Breast epithelium (tissue), 3 donors: ENCODE measurements around the gene BCCIP.

ENCODE experiments used
- POLR2A ChIP-seq: fragments of 450-650 bp; IDR thresholded peaks from one replicate; pipeline ENCODE4 v1.6.1; 2016; ENCODE audit warnings: antibody characterized with exemption, mild to moderate bottlenecking, moderate library complexity
- POLR2AphosphoS5 ChIP-seq, 3 donors: sonication (generic); formaldehyde crosslinking; IDR thresholded peaks; one replicate each; pipeline ENCODE4 v1.6.1; 2017; ENCODE audit warnings: antibody characterized with exemption in 3 of 3
- TF ChIP-seq, protein P1 (sequence below), 3 donors: fragments of 450-650 bp; IDR thresholded peaks; one replicate each; pipeline ENCODE4 v1.5.1; 2016 to 2017; ENCODE audit warnings: antibody characterized with exemption in 3 of 3, mild to moderate bottlenecking in 3 of 3, moderate library complexity in 3 of 3

DNA sequence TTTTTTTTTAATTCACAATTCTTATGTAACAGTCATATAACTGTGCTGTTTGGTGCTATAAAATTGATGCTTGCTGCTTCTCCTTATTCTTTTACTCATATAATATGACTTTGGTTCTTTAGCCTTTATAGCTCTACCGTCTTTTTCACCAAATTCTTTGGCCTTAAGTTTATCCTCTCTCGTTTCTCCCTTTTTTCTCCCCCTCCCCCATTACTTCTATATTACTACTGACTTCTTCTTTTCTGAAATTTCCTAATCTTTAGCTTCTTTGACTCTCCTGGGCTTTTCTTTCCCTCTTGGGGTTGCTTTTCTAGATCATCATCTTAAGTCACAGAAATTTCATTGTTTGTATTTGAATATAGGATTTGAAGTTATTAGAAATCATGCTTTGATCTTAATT is 3.8 kb downstream of the BCCIP start:
- no peak for TF ChIP-seq POLR2A
- TF ChIP-seq, protein P1, sequence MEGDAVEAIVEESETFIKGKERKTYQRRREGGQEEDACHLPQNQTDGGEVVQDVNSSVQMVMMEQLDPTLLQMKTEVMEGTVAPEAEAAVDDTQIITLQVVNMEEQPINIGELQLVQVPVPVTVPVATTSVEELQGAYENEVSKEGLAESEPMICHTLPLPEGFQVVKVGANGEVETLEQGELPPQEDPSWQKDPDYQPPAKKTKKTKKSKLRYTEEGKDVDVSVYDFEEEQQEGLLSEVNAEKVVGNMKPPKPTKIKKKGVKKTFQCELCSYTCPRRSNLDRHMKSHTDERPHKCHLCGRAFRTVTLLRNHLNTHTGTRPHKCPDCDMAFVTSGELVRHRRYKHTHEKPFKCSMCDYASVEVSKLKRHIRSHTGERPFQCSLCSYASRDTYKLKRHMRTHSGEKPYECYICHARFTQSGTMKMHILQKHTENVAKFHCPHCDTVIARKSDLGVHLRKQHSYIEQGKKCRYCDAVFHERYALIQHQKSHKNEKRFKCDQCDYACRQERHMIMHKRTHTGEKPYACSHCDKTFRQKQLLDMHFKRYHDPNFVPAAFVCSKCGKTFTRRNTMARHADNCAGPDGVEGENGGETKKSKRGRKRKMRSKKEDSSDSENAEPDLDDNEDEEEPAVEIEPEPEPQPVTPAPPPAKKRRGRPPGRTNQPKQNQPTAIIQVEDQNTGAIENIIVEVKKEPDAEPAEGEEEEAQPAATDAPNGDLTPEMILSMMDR (IDR thresholded peaks at IDR 0.05) = no peak
- no peak for TF ChIP-seq POLR2AphosphoS5 (IDR thresholded peaks at IDR 0.05)
